ES-I3 (cell line): ENCODE data around the gene HEBP1.

Source experiments
- H3K36me3 ChIP-seq: 2 replicates; pipeline ENCODE4 v1.6.1; 2013; ENCODE audit warnings: mild to moderate bottlenecking, low read length, control low read depth, moderate library complexity; ENCODE audit not compliant: insufficient read depth
- H3K4me1 ChIP-seq: 2 replicates; pipeline ENCODE4 v1.6.1; 2013; ENCODE audit warnings: mild to moderate bottlenecking, control low read depth, low read length; ENCODE audit not compliant: insufficient read depth
- H3K9ac ChIP-seq: 2 replicates; pipeline ENCODE4 v1.6.1; 2013; ENCODE audit warnings: low read depth, mild to moderate bottlenecking, low read length, moderate library complexity
- H3K9me3 ChIP-seq: 2 replicates; pipeline ENCODE4 v1.6.1; 2013; ENCODE audit warnings: mild to moderate bottlenecking, low read length, moderate library complexity; ENCODE audit not compliant: control insufficient read depth, insufficient read depth

Gene HEBP1

DNA sequence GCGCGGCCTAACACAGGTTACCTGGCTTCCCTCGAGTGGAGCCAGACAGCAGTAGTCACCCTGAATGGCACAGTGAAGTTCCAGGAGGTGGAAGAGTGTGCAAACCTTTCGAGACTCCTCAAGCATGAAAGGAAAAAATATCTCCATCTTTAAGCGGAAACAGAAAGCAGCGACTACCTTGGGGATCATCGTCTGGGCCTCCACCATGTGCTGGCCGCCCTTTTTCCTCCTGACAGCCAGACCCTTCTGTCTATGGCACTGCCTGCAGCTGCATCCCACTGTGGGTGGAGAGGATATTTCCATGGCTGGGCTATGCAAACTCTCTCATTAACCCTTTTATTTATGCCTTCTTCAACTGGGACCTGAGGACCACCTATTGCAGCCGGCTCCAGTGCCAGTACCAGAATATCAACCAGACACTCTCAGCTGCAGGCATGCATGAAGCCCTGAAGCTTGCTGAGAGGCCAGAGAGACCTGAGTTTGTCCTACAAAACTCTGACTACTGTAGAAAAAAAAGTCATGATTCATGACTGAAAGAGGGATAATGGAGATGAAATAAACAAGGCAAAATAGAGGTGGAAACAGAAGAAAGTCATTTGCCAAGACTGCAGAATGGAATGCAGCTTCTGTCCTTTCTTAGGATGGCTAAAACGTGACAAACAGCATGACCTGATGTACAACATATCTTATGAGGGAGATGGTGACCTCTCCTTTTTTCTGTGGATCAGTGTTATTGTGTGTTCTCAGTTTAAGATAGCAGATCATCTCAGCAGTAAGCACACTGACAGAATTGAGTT, 2.4 kb upstream of the HEBP1 start:
- H3K36me3 ChIP-seq = no peaks in the 10 kb centered on the region
- H3K9ac ChIP-seq = no peak overlapping the region
- no peaks in the 10 kb centered on the region for H3K9me3 ChIP-seq
- H3K4me1 ChIP-seq = peaks cover 8% of the 10 kb centered on the region

DNA sequence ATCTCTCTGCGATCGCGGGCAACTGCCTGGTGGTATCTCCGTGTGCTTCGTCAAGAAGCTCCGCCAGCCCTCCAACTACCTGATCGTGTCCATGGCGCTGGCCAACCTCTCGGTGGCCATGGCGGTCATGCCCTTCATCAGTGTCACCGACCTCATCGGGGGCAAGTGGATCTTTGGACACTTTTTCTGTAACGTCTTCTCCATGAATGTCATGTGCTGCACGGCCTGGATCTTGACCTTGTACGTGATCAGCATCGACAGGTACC, 1.6 kb upstream of the HEBP1 start:
- peak overlapping the region; percentile 73; the same call in 1 of the 2 replicates for H3K9ac ChIP-seq
- H3K36me3 ChIP-seq = no peaks in the 10 kb centered on the region
- H3K9me3 ChIP-seq = no peaks in the 10 kb centered on the region
- peaks cover 10% of the 10 kb centered on the region for H3K4me1 ChIP-seq

DNA sequence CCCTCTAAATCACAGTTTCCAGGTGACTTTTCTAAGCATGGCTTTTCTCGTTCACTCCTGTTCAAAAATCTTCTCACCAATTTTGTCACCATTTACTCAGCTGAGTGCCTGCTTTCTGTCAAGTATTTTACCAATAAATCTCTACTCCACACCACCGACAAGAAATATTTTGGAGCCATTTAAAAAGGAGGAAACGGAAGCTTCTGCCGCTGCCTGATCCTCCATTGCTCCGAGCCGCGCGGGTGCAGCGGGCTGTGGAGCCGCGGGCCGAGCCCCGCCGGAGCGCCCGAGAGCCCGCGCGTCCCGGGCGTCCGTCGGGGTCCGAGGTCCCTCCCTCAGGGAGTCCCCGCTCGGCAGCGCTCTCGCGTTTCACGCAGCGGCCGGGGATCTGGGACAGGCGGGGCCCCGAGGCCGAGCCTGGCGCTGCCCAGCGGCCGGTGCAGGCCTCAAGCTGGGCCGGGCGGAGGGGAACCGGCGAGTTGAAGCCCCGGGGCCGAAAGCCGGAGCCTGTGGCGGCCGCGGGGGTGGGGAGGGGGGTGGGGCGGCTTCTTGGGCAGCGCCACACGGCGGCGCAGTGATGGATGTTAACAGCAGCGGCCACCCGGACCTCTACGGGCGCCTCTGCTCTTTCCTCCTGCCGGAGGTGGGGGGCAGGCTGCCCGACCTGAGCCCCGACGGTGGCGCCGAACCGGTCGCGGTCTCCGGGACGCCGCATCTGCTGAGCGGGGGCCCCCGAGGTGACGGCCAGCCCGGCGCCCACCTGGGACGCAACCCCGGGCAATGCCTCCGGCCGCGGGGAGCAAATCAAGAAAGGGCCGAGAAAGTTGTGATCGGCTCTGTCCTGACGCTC, 1.1 kb upstream of the HEBP1 start:
- Histone ChIP-seq H3K36me3 (no peaks in the 10 kb centered on the region), H3K9ac (peak overlapping the region; percentile 73), H3K4me1 (peaks cover 5% of the 10 kb centered on the region), H3K9me3 (no peaks in the 10 kb centered on the region)

- H3K9ac ChIP-seq = peak overlapping the region; percentile 73
- H3K36me3 ChIP-seq = no peaks in the 10 kb centered on the region
- H3K4me1 ChIP-seq = peaks cover 2% of the 10 kb centered on the region
- no peaks in the 10 kb centered on the region for H3K9me3 ChIP-seq
Measured at GRCh38 chr12:13000616-13000924, 505 bp upstream of the HEBP1 start.

GRCh38 chr12:12999271-12999958, 650 bp downstream of the HEBP1 start:
- Histone ChIP-seq H3K9me3 (no peaks in the 10 kb centered on the region), H3K9ac (peak overlapping the region; percentile 76), H3K36me3 (no peaks in the 10 kb centered on the region), H3K4me1 (peaks cover 2% of the 10 kb centered on the region; the same call in 1 of the 2 replicates)

GRCh38 chr12:12998248-12998647, 1.8 kb downstream of the HEBP1 start:
- Histone ChIP-seq H3K9me3 (no peaks in the 10 kb centered on the region), H3K36me3 (no peaks in the 10 kb centered on the region), H3K4me1 (peaks cover 2% of the 10 kb centered on the region; the same call in 1 of the 2 replicates), H3K9ac (no peak overlapping the region)

- Histone ChIP-seq H3K4me1 (peaks cover 3% of the 10 kb centered on the region; the same call in 1 of the 2 replicates), H3K9ac (no peak overlapping the region), H3K36me3 (no peaks in the 10 kb centered on the region), H3K9me3 (no peaks in the 10 kb centered on the region)
Measured at GRCh38 chr12:12997734-12998133, 2.3 kb downstream of the HEBP1 start.

DNA sequence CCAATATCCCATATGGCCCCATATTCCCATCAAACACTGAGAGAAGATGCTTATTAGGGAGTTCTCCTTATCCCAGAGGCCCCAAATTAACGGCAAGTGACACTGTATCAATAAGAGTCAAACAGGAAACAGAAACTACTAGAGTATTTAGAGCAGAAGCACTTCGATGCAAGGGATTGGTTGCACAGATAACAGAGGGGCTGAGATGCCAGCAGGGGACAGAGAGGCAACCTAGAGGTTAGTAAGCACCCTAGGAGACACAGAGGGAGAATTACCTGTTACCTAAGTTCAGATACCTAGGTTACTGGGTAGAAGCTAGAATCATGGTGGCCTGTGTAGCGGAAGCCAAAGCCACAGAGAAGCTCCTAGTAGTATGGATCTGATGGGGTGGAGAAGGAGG, 2.9 kb downstream of the HEBP1 start:
- Histone ChIP-seq H3K36me3 (no peaks in the 10 kb centered on the region), H3K4me1 (peaks cover 6% of the 10 kb centered on the region; the same call in 1 of the 2 replicates), H3K9me3 (no peaks in the 10 kb centered on the region), H3K9ac (no peak overlapping the region)

DNA sequence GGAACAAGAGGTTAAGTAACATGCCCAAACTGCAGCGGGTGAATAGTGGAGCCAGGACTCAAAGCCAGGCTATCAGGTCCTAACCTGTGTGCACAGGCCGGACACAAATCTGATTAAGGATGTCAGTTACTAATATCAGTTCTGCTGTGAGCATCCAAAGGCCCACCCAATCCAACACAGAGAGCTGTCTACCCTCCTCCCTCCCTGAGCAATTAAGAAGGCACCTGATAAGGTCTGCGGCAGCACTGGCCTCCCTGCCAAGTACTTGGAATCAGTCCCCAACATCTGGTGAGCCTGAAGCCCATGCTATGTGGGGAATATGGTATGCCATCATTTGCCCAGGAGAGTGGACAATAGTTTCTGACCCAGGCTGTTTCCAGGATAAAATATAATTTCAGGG, 3.9 kb downstream of the HEBP1 start:
- Histone ChIP-seq H3K4me1 (peaks cover 10% of the 10 kb centered on the region), H3K9ac (no peak overlapping the region), H3K36me3 (no peaks in the 10 kb centered on the region)

GRCh38 chr12:12995088-12995487, 5.0 kb downstream of the HEBP1 start:
- no peaks in the 10 kb centered on the region for H3K36me3 ChIP-seq
- H3K9ac ChIP-seq = no peak overlapping the region
- H3K4me1 ChIP-seq = peaks cover 14% of the 10 kb centered on the region
- no peaks in the 10 kb centered on the region for H3K9me3 ChIP-seq

More for the DNA sequence above, 3.9 kb downstream of the HEBP1 start:
- H3K9me3 ChIP-seq = no peaks in the 10 kb centered on the region

DNA sequence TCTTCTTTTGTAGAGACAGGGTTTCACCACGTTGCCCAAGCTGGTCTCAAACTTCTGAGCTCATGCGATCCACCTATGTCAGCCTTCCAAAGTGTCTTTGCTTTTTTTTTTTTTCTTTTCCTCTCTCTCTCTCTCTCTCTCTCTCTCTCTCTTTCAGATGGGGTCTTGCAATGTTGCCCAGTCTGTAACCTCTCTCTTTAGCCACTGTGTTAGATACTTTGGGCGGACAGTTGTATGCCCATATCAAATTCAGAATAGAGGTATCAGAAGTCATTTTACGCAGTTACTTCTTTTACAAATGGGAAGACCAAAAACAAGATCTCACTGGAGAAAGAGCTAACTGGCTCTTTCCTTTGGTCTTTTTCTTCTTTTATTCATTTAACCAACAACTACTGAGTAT, 6.7 kb downstream of the HEBP1 start:
- H3K9me3 ChIP-seq = no peaks in the 10 kb centered on the region
- H3K9ac ChIP-seq = no peak overlapping the region
- H3K36me3 ChIP-seq = no peaks in the 10 kb centered on the region; the same call in 1 of the 2 replicates
- peaks cover 14% of the 10 kb centered on the region for H3K4me1 ChIP-seq

- Histone ChIP-seq H3K9ac (no peak overlapping the region), H3K36me3 (no peaks in the 10 kb centered on the region; the same call in 1 of the 2 replicates), H3K4me1 (peaks cover 14% of the 10 kb centered on the region), H3K9me3 (no peaks in the 10 kb centered on the region)
Measured at GRCh38 chr12:12992418-12993130, 7.5 kb downstream of the HEBP1 start.

DNA sequence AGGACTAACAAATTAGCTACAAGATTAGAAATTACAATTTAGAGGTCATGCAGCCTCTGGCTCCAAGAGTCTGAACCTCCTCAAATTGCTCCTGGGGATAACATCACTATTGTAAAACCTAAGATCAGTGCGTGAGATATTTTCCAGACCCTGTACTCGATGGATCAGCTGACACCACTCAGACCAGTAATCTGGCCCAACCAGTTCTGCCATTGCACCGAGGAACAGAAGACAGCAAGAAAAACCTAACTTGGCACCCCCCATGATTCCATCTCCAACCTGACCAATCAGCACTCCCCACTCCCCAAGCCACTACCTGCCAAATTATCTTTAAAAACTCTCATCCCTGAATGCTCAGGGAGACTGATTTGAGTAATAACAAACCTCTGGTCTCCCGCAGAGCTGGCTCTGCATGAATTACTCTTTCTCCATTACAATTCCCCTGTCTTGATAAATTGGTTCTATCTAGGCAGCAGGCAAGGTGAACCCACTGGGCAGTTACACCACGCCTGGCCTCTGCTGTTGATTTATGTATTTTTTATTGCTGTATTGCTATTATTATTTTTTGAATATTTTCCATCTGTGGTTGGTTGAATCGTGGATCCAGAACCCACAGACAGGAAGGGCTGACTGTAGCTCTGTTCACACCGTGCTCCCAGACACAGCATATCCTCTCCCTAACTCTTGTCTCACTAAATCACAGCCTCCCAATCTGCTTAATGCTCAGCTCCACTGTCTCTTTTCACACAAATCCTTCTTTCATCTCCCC, 9.2 kb downstream of the HEBP1 start:
- Histone ChIP-seq H3K9me3 (no peaks in the 10 kb centered on the region), H3K36me3 (peaks cover 8% of the 10 kb centered on the region), H3K9ac (no peak overlapping the region), H3K4me1 (peaks cover 11% of the 10 kb centered on the region)
